ENCODE results near the gene WNT3A.
A peak's percentile ranks its signal among the peaks of the same experiment; 100 is the strongest.

The WNT3A gene

GRCh38 chr1:228048659-228049298, 42.0 kb downstream of the WNT3A start:
- DNase-seq (ENCODE audit: low read depth in 2 of 2): no peak

GRCh38 chr1:228050571-228051231, 43.9 kb downstream of the WNT3A start:
- DNase-seq (ENCODE audit: low read depth in 2 of 2): no peak

DNA sequence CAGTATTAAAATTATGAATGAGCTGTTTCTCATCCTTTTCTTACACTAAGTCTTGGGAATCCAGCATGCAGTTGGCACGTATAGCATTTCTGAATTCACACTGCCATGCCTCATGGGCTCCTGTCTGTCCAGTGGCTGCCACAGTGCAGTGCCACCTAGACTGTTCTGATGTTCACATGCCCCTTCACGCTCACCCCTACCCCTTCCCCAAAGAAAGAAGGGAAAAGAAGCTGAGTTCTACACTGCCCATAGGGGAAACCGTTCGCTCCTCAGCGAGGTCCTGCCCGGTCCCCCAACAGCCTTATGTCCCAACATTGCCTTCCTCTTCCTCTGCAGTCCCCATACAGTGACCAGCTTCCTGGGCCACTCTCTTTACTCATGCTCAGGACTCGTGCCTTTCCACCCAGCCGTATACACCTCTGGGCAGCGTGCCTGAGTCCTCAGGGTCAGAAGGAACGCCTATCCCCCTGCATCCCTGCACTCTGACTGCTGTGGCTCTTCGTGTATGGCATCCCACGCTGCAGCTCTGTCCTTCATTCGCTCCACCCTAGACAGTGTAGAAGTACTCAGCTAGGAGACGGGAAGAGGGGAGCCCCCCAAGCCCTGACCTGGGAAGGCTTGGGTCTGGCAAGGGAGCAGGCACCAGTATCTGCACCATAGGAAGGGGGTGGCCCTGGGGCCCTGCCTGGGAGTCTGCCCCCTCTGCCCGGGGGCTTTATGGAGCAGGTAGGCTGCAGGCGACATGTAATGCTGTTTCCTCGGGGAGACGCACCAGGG, 51.6 kb downstream of the WNT3A start:
- DNase-seq (ENCODE audit: low read depth in 2 of 2): no peak

DNA sequence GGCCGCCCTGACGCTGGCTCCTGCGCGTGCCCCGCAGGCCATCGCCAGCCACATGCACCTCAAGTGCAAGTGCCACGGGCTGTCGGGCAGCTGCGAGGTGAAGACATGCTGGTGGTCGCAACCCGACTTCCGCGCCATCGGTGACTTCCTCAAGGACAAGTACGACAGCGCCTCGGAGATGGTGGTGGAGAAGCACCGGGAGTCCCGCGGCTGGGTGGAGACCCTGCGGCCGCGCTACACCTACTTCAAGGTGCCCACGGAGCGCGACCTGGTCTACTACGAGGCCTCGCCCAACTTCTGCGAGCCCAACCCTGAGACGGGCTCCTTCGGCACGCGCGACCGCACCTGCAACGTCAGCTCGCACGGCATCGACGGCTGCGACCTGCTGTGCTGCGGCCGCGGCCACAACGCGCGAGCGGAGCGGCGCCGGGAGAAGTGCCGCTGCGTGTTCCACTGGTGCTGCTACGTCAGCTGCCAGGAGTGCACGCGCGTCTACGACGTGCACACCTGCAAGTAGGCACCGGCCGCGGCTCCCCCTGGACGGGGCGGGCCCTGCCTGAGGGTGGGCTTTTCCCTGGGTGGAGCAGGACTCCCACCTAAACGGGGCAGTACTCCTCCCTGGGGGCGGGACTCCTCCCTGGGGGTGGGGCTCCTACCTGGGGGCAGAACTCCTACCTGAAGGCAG, 52.3 kb downstream of the WNT3A start:
- DNase-seq (ENCODE audit: low read depth in 2 of 2): no peak

DNA sequence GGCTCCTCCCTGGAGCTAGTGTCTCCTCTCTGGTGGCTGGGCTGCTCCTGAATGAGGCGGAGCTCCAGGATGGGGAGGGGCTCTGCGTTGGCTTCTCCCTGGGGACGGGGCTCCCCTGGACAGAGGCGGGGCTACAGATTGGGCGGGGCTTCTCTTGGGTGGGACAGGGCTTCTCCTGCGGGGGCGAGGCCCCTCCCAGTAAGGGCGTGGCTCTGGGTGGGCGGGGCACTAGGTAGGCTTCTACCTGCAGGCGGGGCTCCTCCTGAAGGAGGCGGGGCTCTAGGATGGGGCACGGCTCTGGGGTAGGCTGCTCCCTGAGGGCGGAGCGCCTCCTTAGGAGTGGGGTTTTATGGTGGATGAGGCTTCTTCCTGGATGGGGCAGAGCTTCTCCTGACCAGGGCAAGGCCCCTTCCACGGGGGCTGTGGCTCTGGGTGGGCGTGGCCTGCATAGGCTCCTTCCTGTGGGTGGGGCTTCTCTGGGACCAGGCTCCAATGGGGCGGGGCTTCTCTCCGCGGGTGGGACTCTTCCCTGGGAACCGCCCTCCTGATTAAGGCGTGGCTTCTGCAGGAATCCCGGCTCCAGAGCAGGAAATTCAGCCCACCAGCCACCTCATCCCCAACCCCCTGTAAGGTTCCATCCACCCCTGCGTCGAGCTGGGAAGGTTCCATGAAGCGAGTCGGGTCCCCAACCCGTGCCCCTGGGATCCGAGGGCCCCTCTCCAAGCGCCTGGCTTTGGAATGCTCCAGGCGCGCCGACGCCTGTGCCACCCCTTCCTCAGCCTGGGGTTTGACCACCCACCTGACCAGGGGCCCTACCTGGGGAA, 53.0 kb downstream of the WNT3A start:
- DNase-seq (ENCODE audit: low read depth in 2 of 2): peak; percentile 40 to 68

GRCh38 chr1:228060458-228061190, 53.8 kb downstream of the WNT3A start:
- DNase-seq (ENCODE audit: low read depth in 2 of 2): no peak

DNA sequence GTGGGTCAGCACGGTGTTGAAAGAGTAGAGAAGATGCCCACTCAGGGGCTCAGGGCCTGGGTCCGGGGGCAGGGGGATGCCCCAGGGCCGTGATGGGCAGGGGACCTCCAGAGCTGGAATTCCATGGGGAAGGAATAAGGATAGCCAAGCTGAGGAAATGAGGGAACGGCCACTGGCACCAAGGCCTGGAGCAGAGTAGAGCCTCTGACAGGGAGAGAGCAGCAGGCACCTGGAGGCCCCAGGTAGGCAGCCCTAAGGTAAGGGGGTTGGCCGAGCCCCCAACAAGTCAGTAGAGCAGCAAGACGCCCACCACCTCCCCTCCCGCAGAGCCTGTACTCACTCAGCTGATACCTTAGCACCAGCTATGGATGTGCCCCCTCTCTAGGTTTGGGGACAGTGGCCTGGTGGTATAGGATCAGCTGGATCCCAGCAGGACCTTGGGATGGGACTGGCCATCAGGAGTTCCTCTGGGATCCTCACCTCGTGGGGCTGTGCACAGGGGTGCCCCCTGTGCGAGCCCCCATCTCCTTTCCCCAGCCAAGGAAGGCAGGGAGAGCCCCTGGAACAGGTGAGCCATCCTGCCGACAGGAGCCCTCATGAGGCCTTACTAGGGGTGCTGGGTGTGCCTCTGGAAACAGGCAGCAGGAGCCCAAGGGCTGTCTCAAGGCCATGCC, 54.8 kb downstream of the WNT3A start:
- no peak for DNase-seq (ENCODE audit: low read depth in 2 of 2)

DNA sequence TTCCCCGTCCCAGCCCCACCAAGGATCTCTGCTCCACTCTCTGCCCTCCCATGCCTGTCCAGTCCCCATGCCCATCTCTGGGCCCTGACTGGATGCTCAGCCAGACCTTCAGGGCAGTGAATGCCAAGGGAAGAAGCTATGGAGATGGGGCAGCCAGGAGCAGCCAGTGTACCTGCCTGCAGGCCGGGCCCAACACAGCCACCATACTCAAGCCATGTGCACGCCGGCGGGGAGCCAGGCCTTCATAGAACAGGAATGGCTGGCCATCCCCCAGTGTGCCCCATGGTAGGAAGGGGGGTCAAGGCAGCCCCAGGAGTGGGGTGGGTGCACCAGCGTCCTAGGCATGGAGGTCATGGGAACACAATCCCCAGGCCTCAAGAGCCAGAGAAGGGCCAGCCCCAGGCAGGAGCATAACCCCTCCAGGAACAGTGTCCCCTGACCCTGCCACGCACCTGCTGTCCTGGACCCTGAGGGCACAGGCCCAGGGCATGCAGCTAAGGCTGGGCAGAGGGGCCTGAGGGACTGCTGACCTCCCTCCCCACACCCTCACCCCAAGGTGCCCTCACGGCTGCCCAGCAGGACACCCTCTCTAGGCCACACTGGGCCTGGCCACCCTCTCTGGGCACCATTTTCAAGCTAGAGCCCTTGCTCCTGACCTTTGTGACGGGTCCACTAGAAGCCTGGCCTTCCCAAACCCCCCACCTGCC, 55.4 kb downstream of the WNT3A start:
- no peak for DNase-seq (ENCODE audit: low read depth in 2 of 2)

GRCh38 chr1:228062812-228063211, 56.0 kb downstream of the WNT3A start:
- no peak for DNase-seq (ENCODE audit: low read depth in 2 of 2)

- DNase-seq (ENCODE audit: low read depth in 2 of 2): no peak
Measured at GRCh38 chr1:228063251-228064191, 56.7 kb downstream of the WNT3A start.

DNA sequence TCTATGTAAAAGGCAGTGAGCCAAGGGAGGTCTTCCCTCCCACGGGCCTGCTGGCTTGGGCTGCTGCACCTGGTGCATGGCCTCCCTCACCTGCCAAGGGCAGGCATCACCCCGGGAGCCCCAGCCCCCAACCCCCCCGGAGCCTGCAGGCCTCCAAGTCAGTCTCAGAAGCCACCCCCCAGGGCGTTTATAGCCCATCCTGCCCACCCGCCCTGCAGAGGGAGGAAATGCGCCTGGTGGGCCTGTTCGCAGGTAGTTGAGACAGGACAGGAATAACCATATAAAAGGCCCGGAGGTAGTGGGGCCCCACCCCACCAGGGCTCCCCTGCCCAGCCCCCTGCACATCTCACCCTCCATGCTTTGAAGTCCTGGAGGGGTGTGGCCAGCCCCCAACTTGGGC, 57.5 kb downstream of the WNT3A start:
- no peak for DNase-seq (ENCODE audit: low read depth in 2 of 2)

DNA sequence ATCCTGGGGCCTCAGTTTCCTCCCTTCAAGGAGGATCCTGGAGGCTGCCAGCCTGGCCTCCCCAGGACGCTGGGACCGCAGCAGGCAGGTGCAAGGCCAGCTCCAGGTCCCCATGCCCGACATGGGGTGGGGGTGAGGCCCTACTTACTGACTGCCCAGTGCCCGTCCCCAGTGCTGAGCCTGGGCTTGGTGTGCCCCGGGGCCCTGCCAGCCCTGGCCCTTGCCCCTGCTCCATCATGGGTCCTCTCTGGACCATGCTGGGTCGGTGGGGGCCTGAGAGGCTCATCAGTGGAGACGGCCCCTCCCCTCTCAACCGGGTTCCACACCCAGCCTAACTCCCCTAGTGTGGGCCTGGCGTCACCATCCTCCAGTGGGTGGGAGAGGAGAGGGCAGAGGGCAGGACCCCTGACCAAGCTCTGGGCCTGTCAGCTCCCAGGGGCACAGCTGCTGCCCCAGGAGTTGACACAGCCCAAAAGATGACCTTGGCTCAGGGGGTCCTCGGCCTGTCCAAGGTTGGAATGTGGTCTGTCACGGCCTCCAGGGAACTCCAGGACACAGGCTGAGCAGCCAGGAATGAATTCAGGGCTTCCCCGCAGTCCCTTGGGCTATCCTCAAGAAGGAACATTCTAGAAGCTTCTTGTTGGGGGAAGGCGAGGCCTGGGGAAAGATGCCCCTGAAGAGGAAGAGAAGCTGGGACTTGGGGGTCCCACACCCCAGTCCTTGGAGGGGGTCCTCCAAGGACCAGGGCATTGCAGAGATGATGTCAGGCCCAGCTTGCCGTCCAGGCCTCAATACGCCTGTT, 58.1 kb downstream of the WNT3A start:
- DNase-seq (ENCODE audit: low read depth in 2 of 2): no peak

DNA sequence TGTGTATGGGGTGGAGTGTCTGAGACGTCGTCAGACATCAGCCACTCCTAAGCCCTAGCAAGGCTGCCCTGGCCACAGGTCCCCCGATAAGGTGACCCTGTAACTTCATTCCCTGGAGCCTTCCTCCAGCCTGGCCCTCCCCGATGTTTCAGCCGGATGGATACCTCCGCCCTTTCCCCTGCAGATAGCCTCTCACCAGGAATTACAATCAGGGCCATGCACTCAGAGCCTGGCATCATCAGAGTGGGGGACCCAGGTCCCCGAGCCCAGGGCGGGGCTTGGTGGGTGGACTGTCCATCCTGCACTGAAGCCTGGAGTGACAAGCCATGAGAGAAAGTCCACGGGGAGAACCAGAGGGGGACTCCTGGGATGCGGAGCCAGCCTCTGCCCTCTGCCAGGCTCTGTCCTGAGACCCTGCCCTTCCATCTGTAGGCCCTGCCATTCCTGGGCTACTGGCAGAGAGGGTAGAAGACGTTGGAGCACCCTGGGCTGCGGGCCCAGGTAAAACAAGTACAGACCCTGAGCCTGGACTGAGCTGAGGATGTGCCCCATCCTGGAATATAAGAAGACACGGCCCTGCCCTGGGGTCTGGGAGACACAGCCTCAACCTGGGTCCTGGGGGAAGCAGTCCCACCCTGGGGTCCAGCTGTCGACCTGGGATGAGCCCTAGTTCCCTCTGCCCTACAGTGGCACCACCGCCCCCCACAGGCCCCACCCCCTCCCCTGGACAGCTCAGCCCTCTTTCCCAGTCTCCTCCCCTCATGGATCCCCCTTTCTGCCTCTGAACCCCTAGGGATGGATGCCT, 58.9 kb downstream of the WNT3A start:
- no peak for DNase-seq (ENCODE audit: low read depth in 2 of 2)

- no peak for DNase-seq (ENCODE audit: low read depth in 2 of 2)
Measured at GRCh38 chr1:228066416-228066815, 59.6 kb downstream of the WNT3A start.

GRCh38 chr1:228066891-228067654, 60.3 kb downstream of the WNT3A start:
- DNase-seq (ENCODE audit: low read depth in 2 of 2): no peak

- no peak for DNase-seq (ENCODE audit: low read depth in 2 of 2)
Measured at GRCh38 chr1:228068359-228068758, 61.6 kb downstream of the WNT3A start.

All from activated CD4-positive, alpha-beta T cell treated with anti-CD3 and anti-CD28 coated beads for 24 hours (primary cell).